Motor neuron (in vitro differentiated cells): ENCODE data around the gene ATRN. TPM values are rescaled to one million over a fixed set of nuclear protein-coding genes. Genes with fewer than 3 reads are reported as not detected.

ENCODE experiments used
- ATAC-seq, 8 experiments: fragments of 200-7000 bp; cut with Tn5 transposase; replicated peaks in 6 of 8; 2 replicates each; pipeline ENCODE4 v1.8.0; 2021; ENCODE audit warnings: mild to moderate bottlenecking in 8 of 8, moderate library complexity in 8 of 8
- H3K27ac ChIP-seq, 2 donors: fragments of 250-450 bp; sonication (Bioruptor Pico); 2 replicates each; pipeline ENCODE4 v1.9.0; 2021; ENCODE audit warnings: antibody characterized with exemption in 2 of 2, mild to moderate bottlenecking in 2 of 2, moderate library complexity in 1 of 2
- H3K4me1 ChIP-seq, 2 donors: fragments of 250-450 bp; sonication (Bioruptor Pico); replicated peaks in 1 of 2; 2 replicates each; pipeline ENCODE4 v1.6.1; 2021; ENCODE audit warnings: antibody characterized with exemption in 2 of 2, mild to moderate bottlenecking in 2 of 2, moderate library complexity in 1 of 2
- H3K4me3 ChIP-seq, 5 donors: fragments of 250-450 bp; sonication (Bioruptor Pico); 2 replicates each; pipeline ENCODE4 v1.9.0; 2021; ENCODE audit warnings: antibody characterized with exemption in 5 of 5, mild to moderate bottlenecking in 5 of 5, moderate library complexity in 4 of 5
- WGBS, 10 experiments: fragments of 450-650 bp; shearing (Covaris generic); methylation state at CpG; one replicate each; pipeline ENCODE4 v1.0.0; 2022; 5-methylcytosine and 5-hydroxymethylcytosine counted together
- in situ Hi-C, 9 experiments: fragments of 400-800 bp; cut with MboI; loops; one replicate each; pipeline ENCODE4 v1.15.0; 2021; ENCODE audit warnings: low sequenced_read_pairs in 9 of 9, low pct_unique_long_range_greater_than_20kb in 2 of 9; ENCODE audit not compliant: unreplicated experiment in 9 of 9
- total RNA-seq, 8 experiments: library from RNA; unstranded; fragments of 300-600 nt; gene quantifications; 2 replicates each; pipeline versions ENCODE4 v1.2.3 to v1.2.4, GENCODE V29; 2022

Gene ATRN
- total RNA-seq, 8 experiments from 2014 or later: 21.7 to 50.0 (median 25.0) TPM

DNA sequence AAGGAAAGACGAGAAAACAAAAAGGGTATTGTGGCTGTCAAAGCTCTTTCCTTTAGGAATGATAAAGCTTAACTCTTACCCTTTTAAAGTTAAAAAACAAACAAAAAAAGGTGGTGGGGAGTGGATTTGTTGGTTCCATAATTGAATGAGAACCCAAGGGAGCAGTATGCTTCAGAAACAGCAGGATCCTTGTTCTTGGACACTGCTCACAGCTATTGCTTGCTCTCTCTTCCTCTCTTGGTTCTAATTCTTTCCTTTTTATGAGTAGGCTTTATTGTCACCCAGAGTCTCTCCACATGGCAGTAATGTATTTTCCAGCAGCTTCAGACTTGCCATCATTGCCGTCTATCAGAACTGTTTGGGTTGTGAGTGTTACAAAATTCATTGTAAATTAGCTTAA, 18.7 kb upstream of the ATRN start:
- in situ Hi-C loops: no loop called here
- WGBS, 10 experiments: 0 to 94% (median 72%) methylated on average over 1 to 2 of the region's 2 CpGs
- no peak overlapping the region for H3K4me3 ChIP-seq
- no peaks in the 10 kb centered on the region for H3K4me1 ChIP-seq
- H3K27ac ChIP-seq: no peak overlapping the region
- no peak for ATAC-seq

DNA sequence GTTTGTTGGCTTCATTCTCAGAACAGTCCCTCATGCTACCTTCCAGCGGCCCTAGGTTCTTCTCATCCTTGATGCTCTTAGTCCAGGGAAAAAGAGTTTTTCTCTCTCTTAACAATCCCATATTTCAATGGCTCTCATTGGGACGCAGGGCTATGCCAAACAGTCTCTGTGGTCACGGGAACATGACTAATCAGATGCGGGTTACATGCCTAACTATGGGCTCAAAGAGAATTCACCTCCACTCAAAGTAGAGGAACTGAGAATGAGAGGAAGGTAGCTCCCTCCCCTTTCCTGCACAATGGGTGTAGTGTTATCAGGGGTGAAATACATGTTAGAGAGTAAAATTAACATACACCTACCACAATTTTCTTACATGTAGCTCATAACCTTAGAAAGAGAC, 18.1 kb upstream of the ATRN start:
- Histone ChIP-seq H3K4me1 (no peaks in the 10 kb centered on the region), H3K27ac (no peak overlapping the region), H3K4me3 (no peak overlapping the region)
- 50 to 100% (median 82%) methylated on average over 1 to 4 of the region's 4 CpGs; no CpG with 5 or more reads in 2 of the 10 experiments for WGBS, 10 experiments
- in situ Hi-C loops: no loop called here
- peak in 1 of 8 experiments; percentile 21 for ATAC-seq

DNA sequence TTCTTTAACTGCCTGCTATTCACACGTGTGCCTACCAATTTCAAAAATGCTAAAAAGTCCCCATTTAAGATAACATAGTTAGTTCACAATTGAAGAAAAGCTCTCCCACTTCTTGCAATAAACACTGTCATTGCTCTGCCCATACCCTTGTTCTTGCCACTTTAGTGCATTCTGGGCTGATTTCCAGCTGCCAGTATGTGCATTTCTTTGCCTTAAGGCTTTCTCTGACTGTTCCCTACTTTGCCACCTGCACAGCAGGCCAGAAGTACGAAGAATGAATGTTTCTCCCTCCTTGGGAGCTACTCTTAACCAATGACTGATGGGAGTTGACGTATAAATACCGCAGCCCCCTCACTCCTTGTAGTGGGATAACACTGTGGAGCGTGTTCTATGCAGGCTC, 16.0 kb upstream of the ATRN start:
- peak in 3 of 8 experiments; percentile 94 to 98 (median 96) for ATAC-seq
- Histone ChIP-seq H3K4me3 (no peak overlapping the region), H3K27ac (no peak overlapping the region), H3K4me1 (no peaks in the 10 kb centered on the region)
- WGBS, 10 experiments: 0 to 80% (median 40%) methylated on average over 1 to 5 of the region's 5 CpGs; no CpG with 5 or more reads in 2 of the 10 experiments
- in situ Hi-C loops: no loop called here

DNA sequence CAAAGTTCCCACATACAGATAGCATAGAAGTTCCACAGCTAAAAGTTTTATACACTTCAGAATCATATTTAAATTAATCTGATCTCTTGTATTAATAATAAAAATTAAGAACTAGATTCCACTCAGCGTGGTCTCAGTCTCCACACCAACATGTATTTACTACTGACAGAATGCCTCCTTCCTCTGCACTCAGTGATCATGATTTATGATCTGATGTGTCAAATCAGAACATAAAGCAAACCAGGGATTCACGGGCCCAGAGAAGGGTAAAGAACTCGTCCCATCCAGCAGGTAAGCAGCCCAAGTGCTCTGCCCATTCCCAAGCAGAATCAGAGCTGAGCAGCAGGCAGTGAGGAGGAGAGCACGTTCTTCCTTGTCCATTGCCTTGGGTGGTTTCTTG, 14.2 kb upstream of the ATRN start:
- in situ Hi-C loops: no loop called here
- no peak overlapping the region for H3K4me3 ChIP-seq
- no peak overlapping the region for H3K27ac ChIP-seq
- 0 to 88% (median 63%) methylated on average over 1 to 3 of the region's 4 CpGs; no CpG with 5 or more reads in 2 of the 10 experiments for WGBS, 10 experiments
- no peaks in the 10 kb centered on the region for H3K4me1 ChIP-seq
- ATAC-seq: no peak

DNA sequence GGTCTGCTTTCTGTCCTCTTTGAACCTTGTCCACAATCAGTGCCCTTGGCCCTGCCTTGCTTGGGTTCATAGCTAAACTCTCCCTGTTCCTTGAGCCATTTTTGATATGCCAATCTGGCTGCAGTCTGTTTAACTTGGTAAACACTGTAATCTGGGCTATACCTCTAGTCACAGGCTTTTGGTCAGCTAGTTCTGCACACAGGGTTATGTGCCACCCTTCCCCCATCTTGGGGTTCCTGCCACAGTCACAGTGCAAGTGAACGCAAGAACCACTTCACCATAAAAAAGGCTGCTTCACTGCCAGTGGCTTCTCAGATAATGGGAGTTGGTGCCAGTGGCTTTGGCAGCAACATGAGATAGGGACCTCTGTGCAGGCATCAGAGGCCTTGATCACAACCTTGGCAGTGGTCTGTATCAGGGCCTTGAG, 10.9 kb upstream of the ATRN start:
- no peak for ATAC-seq
- in situ Hi-C loops: no loop called here
- 75 to 100% methylated on average over 1 of the region's 1 CpG; no CpG with 5 or more reads in 8 of the 10 experiments for WGBS, 10 experiments
- Histone ChIP-seq H3K27ac (no peak overlapping the region), H3K4me3 (no peak overlapping the region), H3K4me1 (no peaks in the 10 kb centered on the region)

DNA sequence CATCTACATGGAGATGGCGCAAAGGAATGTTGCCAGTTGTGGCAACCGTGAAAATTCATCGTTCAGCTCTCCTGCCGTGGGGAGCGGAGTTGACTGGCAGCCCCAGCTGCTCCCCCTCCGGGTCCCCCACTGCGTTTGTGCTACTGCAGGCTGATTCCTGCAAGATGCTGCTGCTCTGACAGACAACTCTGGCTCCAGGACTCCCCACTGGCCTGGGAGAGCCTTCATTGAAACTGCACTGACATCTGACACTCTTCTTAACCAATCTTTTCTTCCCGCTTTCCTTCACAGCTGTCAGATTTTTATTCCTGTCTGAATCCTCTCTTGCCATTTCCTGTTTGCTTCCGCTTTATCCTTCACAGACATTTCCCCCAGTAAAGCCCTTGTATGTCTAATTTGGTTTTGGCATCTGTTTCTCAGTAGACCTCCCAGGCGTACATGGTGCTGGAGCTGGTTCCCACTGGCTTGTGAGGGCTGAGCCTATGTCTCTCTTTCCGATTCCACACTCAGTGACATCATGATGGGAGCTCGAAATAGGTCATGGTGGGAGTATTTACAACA, 9.5 kb upstream of the ATRN start:
- H3K4me1 ChIP-seq: no peaks in the 10 kb centered on the region
- 4 to 74% (median 36%) methylated on average over 3 to 10 of the region's 12 CpGs; no CpG with 5 or more reads in 1 of the 10 experiments for WGBS, 10 experiments
- peak in 7 of 8 experiments; percentile 51 to 82 (median 66) for ATAC-seq
- H3K4me3 ChIP-seq: no peak overlapping the region
- H3K27ac ChIP-seq: no peak overlapping the region
- in situ Hi-C loops: no loop called here

DNA sequence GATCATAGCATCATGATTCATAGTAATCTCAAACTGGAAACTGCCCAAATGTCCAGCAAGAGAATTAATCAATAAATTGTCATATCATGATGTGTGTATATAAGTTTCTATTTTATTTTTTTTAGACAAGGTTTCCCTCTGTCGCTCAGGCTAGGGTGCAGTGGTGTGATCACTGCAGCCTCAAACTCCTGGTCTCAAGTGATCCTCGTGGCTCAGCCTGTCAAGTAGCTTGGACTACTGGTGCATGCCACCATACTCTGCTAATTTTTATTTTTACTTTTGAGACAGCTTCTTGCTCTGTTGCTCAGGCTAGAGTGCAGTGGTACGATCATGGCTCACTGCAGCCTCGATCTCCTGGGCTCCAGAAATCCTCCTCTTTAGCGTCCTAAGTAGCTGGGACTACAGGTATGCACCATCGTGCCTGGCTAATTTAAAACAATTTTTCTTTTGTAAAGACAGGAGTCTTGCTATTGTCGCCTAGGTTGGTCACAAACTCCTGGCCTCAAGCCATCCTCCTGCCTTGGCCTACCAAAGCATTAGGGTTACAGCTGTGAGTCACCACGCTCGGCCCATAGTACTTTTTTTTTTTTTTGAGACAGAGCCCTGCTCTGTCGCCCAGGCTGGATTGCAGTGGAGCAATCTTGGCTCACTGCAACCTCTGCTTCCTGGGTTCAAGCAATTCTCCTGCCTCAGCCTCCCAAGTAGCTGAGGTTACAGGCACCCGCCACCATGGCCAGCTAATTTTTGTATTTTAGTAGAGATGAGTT, 8.7 kb upstream of the ATRN start:
- in situ Hi-C loops: no loop called here
- ATAC-seq: no peak
- Histone ChIP-seq H3K27ac (no peak overlapping the region), H3K4me3 (no peak overlapping the region), H3K4me1 (no peaks in the 10 kb centered on the region)
- WGBS, 10 experiments: 36 to 87% (median 75%) methylated on average over 3 to 10 of the region's 11 CpGs; no CpG with 5 or more reads in 1 of the 10 experiments

DNA sequence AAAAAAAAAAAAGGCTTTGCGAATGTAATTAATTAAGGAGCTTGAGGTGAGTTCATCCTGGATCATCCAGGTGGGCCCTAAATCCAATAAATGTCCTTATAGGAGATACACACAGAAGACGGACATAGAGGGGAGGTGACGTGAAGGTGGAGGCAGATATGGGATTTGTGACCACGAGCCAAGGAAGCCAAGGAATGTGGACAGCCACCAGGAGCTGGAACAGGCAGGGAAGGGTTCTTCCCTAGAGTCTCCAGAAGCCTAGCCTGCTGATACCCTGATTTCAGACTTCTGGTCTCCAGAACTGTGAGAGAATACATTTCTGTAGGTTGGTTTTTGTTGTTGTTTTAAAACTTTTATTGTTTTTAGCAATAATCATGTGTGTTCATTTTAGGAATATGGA, 6.7 kb upstream of the ATRN start:
- no peak for ATAC-seq
- H3K4me1 ChIP-seq: no peaks in the 10 kb centered on the region
- WGBS, 10 experiments: 38 to 100% (median 85%) methylated on average over 1 to 4 of the region's 4 CpGs; no CpG with 5 or more reads in 2 of the 10 experiments
- no peak overlapping the region for H3K4me3 ChIP-seq
- no peak overlapping the region for H3K27ac ChIP-seq
- in situ Hi-C loops: no loop called here

DNA sequence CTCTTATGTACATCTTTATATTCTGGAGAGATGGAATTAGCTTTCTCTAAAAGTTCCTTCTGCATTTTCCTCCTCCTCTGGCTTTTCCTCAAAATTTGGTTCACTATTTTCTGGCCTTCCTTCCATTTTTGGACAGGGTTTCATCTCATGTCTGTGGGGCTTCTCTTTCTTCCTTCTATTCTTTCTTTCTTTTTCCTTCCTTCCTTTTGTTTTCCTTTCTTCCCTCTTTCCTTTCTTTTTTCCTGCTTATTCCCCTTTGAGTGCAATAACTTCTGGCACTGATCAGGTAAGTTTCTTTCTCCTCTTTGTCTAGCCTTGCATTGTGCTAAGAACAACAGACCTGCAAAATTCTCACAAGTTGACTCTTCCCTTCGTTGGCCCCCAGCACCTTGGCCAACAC, 5.5 kb upstream of the ATRN start:
- no peak overlapping the region for H3K4me3 ChIP-seq
- in situ Hi-C loops: no loop called here
- no peak overlapping the region for H3K27ac ChIP-seq
- WGBS, 10 experiments: 0 to 22% (median 3%) methylated on average over 1 of the region's 1 CpG; no CpG with 5 or more reads in 2 of the 10 experiments
- no peak for ATAC-seq
- peaks cover 0 to 3% of the 10 kb centered on the region in 2 donors for H3K4me1 ChIP-seq

DNA sequence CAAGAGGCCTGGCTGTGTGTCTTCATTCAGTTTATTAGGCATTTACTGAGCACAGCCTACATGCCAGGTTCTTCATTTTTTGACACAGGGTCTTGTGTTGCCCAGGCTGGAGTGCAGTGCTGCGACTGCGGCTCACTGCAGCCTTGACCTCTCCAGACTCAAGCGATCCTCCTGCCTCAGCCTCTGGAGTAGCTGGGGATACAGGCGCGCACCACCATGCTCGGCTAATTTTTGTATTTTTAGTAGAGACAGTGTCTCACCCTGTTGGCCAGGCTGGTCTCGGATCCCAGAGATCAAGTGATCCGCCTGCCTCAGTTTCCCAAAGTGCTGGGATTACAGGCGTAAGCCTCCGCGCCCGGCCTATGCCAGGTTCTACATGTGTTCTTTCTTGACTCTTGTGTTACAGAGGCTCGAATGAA, 601 bp upstream of the ATRN start:
- 0 to 100% (median 26%) methylated on average over 1 to 10 of the region's 13 CpGs; no CpG with 5 or more reads in 3 of the 10 experiments for WGBS, 10 experiments
- ATAC-seq: no peak
- Histone ChIP-seq H3K4me3 (peak overlapping the region; percentile 62 to 92 (median 84)), H3K4me1 (peaks cover 12 to 18% of the 10 kb centered on the region in 2 donors), H3K27ac (peak overlapping the region; percentile 81 to 89)
- in situ Hi-C loops: no loop called here

DNA sequence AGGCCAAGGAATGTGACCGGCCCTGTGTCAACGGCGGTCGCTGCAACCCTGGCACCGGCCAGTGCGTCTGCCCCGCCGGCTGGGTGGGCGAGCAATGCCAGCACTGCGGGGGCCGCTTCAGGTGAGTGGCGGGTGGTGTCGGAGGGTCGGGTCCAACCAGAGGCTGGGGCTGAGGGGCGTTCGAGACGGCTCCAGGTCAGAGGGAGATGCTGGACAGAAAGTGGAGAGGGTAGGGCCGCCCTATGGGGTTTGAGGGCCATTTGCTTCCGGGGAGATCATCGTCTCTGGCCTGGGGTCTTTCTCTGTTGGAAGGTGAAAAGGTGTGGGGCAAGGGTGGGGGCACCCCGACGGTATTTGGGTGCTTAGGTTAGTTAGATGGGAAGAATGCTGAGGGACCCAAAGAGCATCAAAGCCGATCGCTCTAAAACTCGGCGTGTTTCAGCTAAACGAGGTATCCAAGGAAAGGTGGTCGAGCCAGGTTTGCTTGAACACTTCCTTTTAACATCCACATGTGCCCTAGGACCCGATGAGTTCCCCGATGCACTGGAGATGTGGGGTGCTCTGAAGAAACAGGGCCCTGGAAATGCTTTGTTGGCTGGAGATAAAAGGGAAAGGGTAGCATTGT, 691 bp downstream of the ATRN start:
- H3K27ac ChIP-seq: peak overlapping the region; percentile 82 to 84
- ATAC-seq: peak in 2 of 8 experiments; percentile 4 to 6
- in situ Hi-C loops: no loop called here
- 0 to 10% (median 2%) methylated on average over 1 to 12 of the region's 30 CpGs; no CpG with 5 or more reads in 5 of the 10 experiments for WGBS, 10 experiments
- H3K4me1 ChIP-seq: peaks cover 12 to 18% of the 10 kb centered on the region in 2 donors
- peak overlapping the region; percentile 62 to 92 (median 84) for H3K4me3 ChIP-seq

DNA sequence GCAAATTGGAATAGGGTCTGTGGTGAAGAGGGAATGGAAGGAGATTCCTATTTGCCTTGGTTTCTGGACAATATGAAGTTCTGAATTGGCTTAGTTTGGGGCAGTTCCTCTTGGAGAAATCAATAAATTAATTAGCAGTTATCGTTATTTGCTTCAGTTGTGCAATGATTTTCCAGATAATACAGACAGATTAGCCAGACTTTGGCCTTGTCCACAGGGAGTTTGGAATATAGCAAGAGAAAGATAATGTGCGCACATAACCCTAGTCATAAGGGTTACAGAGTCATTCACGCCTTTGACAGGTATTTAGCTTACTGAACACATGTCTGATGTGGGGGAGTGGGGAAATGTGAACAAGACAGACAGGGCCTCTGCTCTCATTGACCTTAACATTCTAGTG, 1.3 kb downstream of the ATRN start:
- in situ Hi-C loops: no loop called here
- peaks cover 12 to 18% of the 10 kb centered on the region in 2 donors for H3K4me1 ChIP-seq
- 6 to 100% (median 68%) methylated on average over 1 to 3 of the region's 3 CpGs; no CpG with 5 or more reads in 1 of the 10 experiments for WGBS, 10 experiments
- H3K27ac ChIP-seq: no peak overlapping the region
- H3K4me3 ChIP-seq: peak overlapping the region; percentile 62 to 92 (median 84)
- no peak for ATAC-seq

DNA sequence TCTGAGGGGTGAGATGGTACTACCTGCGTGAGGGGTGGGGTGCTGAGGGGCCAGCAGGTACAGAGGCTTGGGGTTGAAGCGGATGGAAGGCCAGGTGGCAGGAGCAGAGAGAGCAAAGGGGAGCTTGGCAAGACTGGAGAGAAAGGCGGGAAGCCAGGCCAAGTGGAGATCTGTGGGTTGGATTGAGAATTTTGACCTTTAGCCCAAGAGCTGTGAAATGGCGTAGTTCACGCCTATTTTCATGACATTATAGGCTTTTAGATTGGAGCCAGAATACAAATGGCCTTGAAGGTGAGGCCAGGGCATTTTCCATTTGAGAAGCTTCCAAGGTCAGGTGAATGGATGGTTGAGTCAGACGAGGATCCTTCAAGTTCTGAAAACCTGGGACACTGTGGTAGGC, 2.5 kb downstream of the ATRN start:
- 85 to 100% (median 96%) methylated on average over 1 to 5 of the region's 6 CpGs; no CpG with 5 or more reads in 4 of the 10 experiments for WGBS, 10 experiments
- in situ Hi-C loops: no loop called here
- no peak overlapping the region for H3K27ac ChIP-seq
- ATAC-seq: no peak
- H3K4me3 ChIP-seq: no peak overlapping the region
- H3K4me1 ChIP-seq: peaks cover 12 to 18% of the 10 kb centered on the region in 2 donors
